SIG-M5 treated with dmso at 0.1 percent for 504 hours (cell line): ENCODE measurements around the gene CRABP1.

Experiments used
- DNase-seq: peaks from one replicate; lab custom pipeline; 2025; ENCODE audit not compliant: unreplicated experiment; lab: John Stamatoyannopoulos, UW

CRABP1 gene

DNA sequence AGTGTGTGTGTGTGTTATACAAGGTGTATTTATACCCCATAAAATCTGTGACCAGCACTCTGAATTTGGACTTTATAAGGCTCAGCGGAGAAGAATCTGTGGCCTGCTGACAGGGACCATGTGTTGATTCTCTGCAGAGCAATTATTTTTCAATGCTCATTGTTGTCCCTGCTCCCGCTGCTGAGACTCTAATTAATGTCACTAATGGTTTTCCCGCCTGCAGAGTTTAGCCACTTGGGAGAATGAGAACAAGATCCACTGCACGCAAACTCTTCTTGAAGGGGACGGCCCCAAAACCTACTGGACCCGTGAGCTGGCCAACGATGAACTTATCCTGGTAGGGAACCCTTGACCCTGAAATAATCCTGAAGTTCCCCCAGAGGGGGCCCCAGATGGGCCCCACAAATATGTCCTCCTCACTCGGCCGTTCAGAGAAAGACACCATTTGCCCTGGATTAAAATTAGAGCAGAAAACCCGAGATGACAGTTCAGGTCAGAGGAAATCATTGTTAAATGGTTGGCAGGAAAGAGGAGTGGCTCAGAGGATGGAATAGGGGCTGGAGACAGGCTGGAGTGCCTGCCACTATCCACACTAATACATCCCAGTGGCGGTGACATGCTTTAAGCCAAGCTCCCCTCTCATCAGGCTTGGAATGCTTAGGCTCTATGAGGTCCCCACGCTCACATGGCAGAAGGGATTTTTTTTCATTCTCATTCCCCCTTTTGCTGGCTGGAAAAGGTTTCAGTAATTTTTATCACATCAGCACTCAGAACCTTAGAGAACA, 3.3 kb downstream of the CRABP1 start:
- DNase-seq, result no peak

DNA sequence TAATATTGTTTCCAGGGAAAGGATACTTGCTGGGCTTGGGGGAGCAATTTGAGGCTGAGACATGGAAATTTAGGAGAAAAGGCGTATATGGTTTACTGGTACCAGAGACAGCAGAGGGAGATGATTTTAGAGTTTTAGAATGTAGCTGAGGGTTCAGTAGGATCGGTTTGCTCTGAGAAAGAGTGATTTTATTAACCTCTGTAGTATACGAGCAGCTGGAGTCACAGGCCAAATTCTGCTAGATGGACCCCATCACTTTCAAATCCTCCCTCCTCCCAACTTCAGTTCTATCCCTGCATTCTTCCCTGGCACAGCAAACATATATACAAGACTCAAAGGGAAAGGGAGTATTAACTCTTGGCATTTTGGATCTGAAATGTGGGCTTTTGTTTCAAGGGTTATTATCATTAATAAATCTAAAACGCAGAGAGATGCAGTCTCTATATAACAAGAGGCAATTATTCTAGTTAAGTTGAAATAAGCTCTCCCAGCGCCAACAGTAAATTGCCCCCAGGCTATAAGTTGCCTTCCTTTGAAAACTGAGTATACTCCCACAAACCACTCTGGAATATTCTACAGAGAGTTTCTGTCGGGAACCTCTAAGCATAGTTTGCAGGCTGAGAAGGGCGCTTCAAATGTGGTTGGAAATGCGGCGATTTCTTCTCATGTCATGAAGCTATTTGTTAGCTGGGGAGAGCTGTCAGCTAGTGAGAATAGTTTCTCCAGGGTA, 5.4 kb downstream of the CRABP1 start:
- DNase-seq, result no peak

DNA sequence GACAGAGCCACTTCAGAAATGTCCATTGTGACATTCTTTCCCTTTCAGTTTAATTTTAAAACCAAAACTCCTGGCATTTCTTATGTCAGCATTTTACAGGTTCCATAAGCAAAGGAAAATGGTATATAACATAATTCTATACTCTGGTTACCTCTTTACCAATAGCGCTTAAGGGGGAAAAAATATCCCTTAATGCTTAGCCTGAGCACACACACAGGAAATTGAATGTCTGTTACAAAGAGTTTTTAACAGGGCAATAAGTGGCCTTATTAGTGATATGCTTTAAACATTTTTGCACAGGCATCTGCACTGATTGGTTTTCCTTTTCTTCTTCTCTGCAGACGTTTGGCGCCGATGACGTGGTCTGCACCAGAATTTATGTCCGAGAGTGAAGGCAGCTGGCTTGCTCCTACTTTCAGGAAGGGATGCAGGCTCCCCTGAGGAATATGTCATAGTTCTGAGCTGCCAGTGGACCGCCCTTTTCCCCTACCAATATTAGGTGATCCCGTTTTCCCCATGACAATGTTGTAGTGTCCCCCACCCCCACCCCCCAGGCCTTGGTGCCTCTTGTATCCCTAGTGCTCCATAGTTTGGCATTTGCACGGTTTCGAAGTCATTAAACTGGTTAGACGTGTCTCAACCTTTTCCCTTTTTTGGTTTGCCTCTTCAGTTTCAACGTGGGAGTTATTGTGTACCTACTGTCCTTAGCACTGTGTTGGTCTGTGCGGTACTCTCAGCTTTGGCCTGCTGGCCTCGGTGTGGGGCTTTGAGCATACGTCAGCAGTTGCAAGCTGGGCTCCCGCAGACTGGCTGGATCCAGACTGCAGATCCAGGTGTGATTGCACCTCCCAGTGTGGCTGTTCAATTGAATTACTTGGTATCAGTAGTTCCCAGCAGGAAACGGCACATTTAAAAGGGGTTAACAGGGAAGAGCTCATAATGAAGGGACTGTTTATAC, 7.7 kb downstream of the CRABP1 start:
- DNase-seq, result peak; percentile 45

DNA sequence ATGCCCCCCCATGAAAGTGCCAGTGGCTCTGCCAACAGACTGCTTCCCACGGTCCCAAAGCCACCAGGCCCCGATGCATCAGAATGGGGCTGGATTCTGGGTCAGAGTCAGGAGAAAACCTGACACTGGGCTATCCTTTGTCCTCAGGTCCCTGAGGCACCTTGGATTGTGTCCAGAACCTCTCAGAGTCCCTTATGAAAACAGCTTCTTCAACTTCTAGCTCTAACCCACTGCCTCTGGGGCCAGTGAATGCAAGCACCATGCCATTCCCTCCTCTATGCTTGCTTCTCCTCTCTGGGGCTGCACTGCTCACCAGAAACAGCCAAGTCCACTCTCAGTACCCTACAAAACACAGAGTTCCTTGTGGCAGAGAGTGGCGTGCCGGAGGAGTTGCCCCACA, 9.9 kb downstream of the CRABP1 start:
- DNase-seq, result no peak

DNA sequence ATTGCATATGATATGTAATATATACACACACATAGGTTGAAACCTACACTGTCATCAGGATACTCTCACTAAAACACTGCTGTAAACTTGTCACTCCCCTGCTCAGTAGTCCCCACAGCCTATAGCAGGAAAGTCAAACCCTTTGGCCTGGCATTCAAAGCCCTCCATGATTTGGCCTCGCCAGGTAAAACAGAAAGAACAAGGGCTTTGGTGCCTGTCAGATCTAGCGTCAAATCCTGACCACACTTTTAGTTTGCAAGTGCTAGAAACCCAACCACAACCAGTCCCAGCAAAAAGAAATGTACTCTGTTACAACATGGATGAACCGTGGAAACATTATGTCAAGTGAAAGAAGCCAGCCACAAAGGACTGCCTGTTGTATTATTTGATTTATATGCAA, 11.4 kb downstream of the CRABP1 start:
- DNase-seq, result no peak

DNA sequence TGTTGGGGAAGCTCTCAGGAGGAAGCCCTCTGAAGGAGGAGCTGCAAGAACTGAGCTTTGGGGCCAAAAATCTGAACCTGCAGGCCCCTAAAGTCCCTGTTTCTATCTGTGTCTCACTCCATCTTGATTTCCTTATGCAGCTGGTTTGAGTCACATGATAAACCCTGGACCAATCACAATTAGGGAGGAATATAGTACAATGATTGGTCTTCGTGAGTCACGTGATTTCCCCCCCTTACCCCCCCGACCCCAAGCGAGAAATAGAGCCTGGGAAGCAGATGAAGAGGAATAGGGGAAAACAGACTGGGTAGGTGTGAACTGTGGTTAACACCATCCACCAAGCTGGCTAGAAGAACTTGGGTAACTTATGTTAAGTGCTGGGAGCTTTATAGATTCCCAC, 12.9 kb downstream of the CRABP1 start:
- DNase-seq, result no peak

DNA sequence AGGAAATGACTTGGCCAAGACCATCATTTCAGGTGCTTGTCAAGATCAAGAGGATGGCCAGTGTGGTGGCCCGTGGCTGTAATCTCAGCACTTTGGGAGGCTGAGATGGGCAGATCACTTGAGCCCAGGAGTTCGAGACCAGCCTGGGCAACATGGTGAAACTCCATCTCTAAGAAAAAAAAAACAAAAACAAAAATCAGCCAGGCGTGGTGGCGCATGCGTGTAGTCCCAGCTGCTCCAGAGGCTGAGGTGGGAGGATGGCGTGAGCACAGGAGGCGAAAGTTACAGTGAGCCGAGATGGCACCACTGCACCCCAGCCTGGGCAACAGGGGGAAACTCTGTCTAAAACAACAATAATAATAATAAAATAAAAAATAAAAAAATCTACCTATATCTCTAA, 15.0 kb downstream of the CRABP1 start:
- DNase-seq, result no peak

DNA sequence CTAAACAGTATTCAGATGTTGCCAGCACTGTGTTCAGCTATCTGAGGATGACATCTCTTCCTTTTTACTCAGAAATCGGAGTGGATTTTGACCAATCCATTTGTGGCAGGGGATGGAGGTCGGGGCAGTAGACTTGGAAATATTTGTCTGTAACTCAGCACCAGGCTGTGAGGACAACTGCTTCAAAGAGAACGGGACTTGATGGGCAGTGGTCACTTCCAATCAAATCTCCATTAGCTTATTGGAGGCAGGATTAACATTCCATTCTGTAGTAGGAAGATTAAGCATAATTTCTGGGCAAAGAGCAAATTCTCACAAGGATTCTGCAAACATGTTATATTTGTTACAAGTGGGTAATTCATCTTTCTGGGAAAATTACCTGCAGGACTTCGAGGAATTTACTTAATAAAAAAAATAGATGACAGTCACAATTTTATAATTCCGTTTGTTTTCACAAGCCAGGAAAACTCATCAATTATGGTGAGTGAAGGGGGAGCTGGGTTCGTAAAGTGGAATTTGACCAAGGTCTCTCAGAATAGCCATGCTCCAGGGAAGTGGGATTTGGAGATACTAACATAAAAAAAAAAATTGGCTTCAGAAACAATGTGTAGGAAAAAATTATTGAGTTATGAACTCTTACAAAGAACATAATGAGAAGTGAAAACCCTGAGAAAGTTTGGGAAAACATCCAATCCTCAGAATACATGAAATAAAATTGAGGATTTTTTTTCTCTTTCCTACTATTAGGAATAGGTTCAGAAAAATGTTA, 18.1 kb downstream of the CRABP1 start:
- DNase-seq, result no peak

DNA sequence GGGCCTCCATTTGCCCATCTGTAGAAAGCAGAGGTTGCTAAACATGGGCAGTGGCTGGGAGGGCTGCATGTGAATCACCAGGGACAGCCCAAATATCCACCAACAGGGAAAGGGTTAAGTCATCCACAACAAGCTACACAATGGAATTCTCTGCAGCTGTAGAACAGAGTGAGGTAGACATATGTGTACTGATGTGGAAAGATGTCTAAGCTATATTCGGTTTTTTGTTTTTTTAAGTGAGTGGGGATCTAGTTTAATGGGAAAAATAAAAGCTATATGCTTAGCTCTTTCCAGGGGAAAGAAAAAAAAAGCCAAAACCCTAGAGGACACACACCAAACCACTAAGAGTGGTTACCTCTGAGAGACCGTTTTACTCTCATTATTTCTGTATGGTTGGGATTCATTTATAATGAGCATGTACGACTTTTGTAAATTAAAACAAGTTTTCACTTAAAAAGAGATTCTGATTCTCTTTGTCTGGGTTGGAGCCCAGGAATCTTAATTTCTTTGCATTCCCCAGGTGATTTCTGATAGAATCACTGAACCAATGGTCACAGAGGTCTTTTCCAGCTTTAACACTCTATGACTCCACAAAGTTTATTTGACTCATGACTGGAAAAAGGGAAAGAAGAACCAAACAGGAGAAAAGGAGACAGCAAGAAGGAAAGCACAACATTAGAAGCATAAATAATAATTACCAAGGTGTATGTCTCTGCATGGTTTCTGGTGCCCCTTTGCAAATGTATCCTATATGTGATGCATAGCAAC, 19.1 kb downstream of the CRABP1 start:
- DNase-seq, result no peak

DNA sequence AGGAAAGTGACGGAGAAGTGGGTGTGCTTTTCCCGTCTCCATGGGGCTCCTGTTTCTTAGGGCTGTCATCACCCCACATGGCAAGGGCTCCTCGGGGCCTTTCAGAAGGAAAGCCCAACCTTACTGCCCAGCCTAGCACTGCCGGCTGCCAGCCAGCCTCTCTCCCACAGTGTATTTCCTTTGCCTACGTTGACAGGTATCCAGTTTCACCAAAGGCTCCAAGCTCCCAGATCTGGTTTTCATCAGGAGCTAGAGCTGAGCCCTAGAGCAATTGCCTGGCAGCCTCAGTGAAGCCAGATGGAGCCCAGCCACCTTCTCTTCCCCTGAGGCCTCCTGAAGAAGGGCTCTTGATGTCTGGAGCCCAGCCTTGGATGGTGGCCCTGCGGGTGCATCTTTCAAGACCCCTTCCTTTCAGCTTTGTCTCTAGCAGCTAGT, 20.2 kb downstream of the CRABP1 start:
- DNase-seq, result no peak

DNA sequence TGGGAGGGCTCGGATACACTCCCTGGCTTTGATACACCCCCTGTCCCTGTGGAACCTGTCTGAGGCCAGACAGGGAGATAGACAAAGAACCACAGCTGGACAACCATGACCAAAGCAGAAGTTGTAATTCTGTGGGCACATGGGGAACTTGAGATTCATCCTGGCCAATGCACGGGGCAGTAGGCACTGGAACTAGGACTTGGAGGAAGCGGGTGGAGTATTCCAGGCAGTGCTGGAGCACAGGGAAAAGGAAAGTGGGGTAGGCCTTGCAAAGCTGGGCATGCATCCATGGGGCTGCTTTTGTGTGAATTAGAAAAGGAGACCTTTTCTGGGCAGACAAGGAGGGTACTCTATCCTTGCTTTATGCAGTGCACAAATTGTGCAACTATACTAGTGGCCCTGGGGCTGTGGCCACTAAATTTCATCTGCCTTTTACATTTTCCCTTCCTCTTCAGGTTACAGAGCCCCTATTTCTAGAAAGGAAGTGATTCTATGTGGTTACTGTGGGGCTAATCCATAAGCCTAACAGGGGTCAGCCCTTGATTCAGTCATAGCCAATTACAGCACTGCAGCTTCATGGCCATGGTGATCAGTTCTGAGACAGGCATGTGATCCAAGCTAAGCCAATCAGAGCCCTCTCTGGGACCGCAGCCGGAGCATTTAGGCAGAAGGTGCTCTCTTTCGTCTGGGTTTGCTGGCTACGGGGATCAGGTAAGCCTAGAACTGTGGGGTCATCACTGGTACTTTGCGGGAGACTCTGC, 21.0 kb downstream of the CRABP1 start:
- peak; percentile 95 for DNase-seq

DNA sequence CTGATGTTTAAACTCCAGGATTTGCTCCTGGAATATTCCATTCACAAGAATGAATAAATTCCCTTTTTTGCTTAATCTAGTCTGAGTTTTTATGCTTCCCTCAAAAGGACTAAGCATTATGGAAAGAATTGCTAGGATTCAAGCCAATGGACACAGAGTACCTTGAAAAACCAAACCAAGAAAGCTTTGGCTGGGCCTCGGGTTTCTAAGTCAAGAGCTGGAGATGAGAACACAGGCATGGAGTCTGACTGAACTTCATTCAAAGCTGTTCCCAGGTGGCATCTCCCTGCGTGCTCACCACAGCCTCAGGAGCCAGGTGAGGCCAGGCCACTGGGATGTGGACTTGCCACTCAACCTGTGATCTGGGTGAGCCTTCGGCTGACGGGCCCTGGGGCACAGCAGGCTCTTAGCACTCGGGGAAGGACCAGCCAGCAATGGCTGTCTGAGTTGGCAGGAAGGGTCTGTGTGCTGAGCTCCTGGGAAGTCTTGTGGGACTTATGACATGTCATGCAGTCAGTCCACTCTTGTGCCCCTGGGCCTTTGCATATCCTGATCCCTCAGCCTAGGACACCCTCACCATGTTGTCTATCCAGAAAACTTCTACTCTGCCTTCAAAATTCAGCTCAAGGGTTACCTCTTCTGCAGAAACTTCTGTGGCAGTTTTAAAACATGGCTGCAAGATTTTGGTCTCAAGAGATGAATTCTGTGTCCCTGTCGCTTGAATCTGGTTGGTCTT, 21.8 kb downstream of the CRABP1 start:
- no peak for DNase-seq

DNA sequence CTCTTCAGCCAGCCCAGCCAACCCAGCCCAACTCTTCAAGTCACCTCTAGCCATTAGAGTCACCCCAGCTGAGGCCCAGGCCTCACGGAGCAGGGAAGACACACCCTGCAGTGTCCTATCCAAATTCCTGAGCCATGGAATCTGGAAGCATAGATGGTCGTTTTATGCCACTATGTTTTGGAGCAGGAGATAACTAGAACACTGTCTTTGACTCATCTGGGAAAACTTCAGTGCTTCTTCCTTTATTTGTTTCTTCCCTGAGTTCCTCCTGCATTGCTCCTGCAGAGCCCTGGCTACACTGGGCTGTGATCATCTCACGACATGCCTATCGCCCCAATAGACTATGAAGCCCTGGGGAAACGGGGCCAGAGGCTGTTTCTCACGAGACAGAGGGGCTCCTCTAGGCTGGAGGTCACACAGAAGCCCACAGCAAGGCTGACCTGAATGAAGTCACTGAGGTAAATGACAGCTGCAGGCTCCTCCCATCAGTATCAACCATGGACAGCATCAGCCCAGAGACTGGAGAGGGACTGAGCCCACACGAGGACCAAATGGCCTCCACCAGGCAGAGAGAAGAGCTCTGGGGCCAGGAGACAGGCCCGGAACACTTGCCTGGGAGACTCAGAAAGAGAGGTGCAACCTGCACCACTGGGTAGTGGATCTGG, 22.7 kb downstream of the CRABP1 start:
- no peak for DNase-seq

DNA sequence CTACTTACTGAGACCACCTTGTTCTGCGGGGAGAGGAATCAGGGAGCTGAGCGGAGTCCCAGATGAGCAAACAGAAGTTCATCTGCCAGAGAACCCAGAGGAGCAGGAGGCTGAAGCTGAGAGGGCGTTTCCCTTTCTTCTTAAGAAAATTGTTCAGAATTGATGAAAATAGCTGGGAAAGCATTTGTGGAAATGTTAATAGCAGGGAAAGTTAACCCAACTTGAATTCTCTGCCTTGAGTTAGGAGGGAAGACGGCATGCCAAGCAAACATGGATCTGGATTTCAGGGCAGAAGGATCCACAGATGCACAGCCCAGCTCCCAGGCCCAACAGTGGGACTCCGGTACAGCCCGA, 23.2 kb downstream of the CRABP1 start:
- DNase-seq, result no peak

DNA sequence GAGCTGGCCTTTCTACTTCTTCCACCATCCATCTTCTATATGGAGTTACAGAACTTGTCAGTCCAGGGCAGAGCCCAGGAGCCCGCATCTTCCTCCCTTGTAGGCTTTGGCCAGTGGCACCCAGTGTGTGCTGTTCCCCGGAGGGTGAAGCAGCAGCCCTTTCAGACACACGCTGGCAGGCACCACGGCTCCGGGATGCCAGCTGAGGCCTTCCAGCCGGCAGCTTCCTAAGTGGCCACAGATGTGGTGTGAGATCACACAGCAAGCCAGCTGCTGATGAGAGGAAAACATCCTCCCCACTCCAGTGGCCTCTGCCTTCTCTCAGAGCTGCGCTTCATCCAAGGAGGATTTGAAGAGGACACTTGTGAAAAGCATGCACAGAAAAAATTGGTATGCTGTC, 24.1 kb downstream of the CRABP1 start:
- DNase-seq, result no peak

DNA sequence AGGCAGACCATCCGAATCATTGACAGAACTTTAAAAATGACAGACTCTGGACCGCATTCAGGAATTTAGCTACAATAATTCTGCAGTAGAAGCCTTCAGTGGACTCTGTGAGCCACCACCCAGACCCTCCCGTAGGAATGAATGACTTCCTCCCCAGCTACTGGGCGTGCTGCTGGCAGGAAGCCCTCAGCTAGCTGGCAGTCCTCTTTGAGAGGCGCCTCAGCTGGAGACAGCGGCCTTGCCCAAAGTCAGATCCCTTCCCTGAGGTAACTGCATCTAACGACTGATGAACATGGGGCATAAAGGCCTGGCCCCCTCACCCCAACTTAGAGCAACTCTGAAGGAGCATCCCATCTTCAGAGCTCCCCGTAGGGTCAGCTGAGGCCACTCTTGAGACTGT, 25.8 kb downstream of the CRABP1 start:
- DNase-seq, result no peak

DNA sequence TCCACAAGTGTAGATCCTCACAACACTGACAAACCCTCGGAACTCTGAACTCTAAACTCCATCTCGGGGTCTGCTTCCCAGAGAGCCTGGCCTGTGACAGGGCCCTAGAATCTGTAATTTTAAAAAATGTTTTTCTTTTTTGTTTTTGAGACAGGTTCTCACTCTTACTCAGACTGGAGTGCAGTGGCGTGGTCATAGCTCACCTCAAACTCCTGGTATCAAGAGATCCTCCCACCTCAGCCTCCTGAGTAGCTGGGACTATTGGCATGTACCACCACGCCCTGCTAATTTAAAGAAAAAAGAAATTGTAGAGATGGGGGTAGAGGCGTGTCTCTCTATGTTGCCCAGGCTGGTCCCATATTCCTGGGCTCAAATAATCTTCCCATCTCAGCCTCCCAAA, 26.2 kb downstream of the CRABP1 start:
- DNase-seq, result no peak

DNA sequence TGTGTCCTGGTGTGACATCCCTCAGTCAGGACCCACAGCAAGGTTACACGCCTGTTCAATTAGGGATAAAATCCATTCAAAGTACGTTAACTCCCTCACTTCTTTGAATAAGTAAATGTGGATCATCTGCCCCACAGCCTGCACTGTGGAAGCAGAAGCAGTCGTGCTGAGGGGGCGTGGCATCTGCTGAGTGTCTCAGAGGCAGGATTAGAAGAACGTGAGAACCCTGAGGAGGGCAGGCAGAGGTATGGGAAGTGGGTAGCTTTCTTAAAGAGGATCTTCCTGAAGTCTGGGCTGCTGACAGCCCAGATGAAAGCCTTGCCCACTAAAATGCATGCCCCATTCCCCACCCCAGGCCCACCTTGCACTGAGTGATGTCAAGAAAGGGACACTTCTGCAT, 28.5 kb downstream of the CRABP1 start:
- peak; percentile 45 for DNase-seq
